PC-3 (cell line): Measurements from ENCODE around the gene AP5S1. TPM values are rescaled to one million over a fixed set of nuclear protein-coding genes. Genes with fewer than 3 reads are reported as not detected.

ENCODE experiments used
- ATAC-seq: fragments of 200-7000 bp; cut with Tn5 transposase; 2 replicates; pipeline ENCODE4 v1.9.1; 2020; ENCODE audit warnings: mild to moderate bottlenecking, moderate library complexity
- BruUV-seq: library from RNA; stranded (reverse); fragments of 400-500 nt; replicated peaks from 2 replicates; lab custom pipeline; 2021; lab: Mats Ljungman, UMichigan
- CTCF ChIA-PET: fragments of 300-600 bp; sonication (Branson Sonifier 250); formaldehyde crosslinking; loops from one replicate; lab custom pipeline; 2022; ENCODE audit warnings: antibody characterized with exemption; lab: Charles Lee
- POLR2A ChIA-PET: fragments of 300-600 bp; sonication (Branson Sonifier 250); formaldehyde crosslinking; loops from one replicate; lab custom pipeline; 2022; ENCODE audit warnings: antibody characterized with exemption; ENCODE audit not compliant: unreplicated experiment; lab: Charles Lee
- DNase-seq: peaks from one replicate; pipeline ENCODE4 v3.0.0-alpha.2; 2015
- H2AFZ ChIP-seq: fragments of 300-600 bp; sonication (generic); 2 replicates; pipeline ENCODE4 v1.6.0; 2016; ENCODE audit warnings: antibody characterized with exemption, low read length
- H3F3A ChIP-seq: fragments of 300-600 bp; sonication (generic); one replicate; pipeline ENCODE4 v1.6.0; 2017; ENCODE audit warnings: antibody characterized with exemption, low read length, control low read depth, mild to moderate bottlenecking; ENCODE audit not compliant: unreplicated experiment
- H3K27ac ChIP-seq: fragments of 300-600 bp; sonication (generic); 2 replicates; pipeline ENCODE4 v1.5.1; 2016; ENCODE audit warnings: mild to moderate bottlenecking, low read length
- H3K27me3 ChIP-seq: fragments of 300-600 bp; sonication (generic); 2 replicates; pipeline ENCODE4 v1.6.1; 2016; ENCODE audit warnings: low read length, mixed read lengths
- H3K36me3 ChIP-seq: fragments of 300-600 bp; sonication (generic); 2 replicates; pipeline ENCODE4 v1.6.1; 2016; ENCODE audit warnings: low read depth, mixed run types, low read length, mixed read lengths
- H3K4me1 ChIP-seq: fragments of 300-600 bp; sonication (generic); 2 replicates; pipeline ENCODE4 v1.5.1; 2016; ENCODE audit warnings: low read length; ENCODE audit not compliant: insufficient read depth
- H3K4me2 ChIP-seq: fragments of 300-600 bp; sonication (generic); 2 replicates; pipeline ENCODE4 v1.6.0; 2016; ENCODE audit warnings: low read length
- H3K4me3 ChIP-seq: fragments of 300-600 bp; sonication (generic); 2 replicates; pipeline ENCODE4 v1.5.1; 2016; ENCODE audit warnings: mild to moderate bottlenecking, low read length, mixed read lengths
- H3K79me2 ChIP-seq: fragments of 300-600 bp; sonication (generic); 2 replicates; pipeline ENCODE4 v1.6.1; 2017; ENCODE audit warnings: low read length, mixed read lengths
- H3K9ac ChIP-seq: fragments of 300-600 bp; sonication (generic); 2 replicates; pipeline ENCODE4 v1.6.0; 2016; ENCODE audit warnings: mild to moderate bottlenecking, low read length
- H3K9me2 ChIP-seq: fragments of 300-600 bp; sonication (generic); replicated peaks from 2 replicates; pipeline ENCODE4 v1.6.1; 2016; ENCODE audit warnings: mixed run types, low read length, mixed read lengths
- H3K9me3 ChIP-seq: fragments of 300-600 bp; sonication (generic); 2 replicates; pipeline ENCODE4 v1.6.1; 2016; ENCODE audit warnings: low read length, mixed read lengths
- H4K20me1 ChIP-seq: fragments of 300-600 bp; sonication (generic); 2 replicates; pipeline ENCODE4 v1.6.1; 2016; ENCODE audit warnings: low read length, mixed read lengths
- CTCF ChIP-seq: fragments of 300-600 bp; sonication (generic); conservative IDR thresholded peaks from 2 replicates; pipeline ENCODE4 v1.5.1; 2017; ENCODE audit warnings: antibody characterized with exemption, low read depth, mild to moderate bottlenecking, low read length
- EZH2 ChIP-seq: fragments of 300-600 bp; sonication (generic); IDR thresholded peaks from one replicate; pipeline ENCODE4 v1.6.1; 2017; ENCODE audit warnings: antibody characterized with exemption, mild to moderate bottlenecking, low read length; ENCODE audit not compliant: unreplicated experiment
- EZH2phosphoT487 ChIP-seq: fragments of 300-600 bp; sonication (generic); IDR thresholded peaks from 2 replicates; pipeline ENCODE4 v1.6.1; 2018; ENCODE audit warnings: mild to moderate bottlenecking, antibody characterized with exemption, low read length, borderline replicate concordance
- intact Hi-C: fragments of 100-400 bp; cut with micrococcal nuclease; formaldehyde crosslinking; loops from 2 replicates; pipeline ENCODE4 v1.9.0; 2023
- total RNA-seq: library from RNA; depleted of rRNA; stranded (reverse); fragments of >200 nt; gene quantifications from 2 replicates; pipeline ENCODE4 v1.2.3, GENCODE V29; 2014

AP5S1 gene
- total RNA-seq, 1 experiment from 2014 or later, result 31.4 TPM

GRCh38 chr20:3797592-3798372 is 22.6 kb upstream of the AP5S1 start:
- CTCF ChIA-PET, result interaction anchor here (0.6 kb wide), 1 partner anchor 52 kb away, joined by 5 read pairs; no protein-coding TSS in a partner anchor
- Histone ChIP-seq H3K27ac (peak overlapping the region; percentile 64), H2AFZ (no peak overlapping the region), H3K9me3 (no peaks in the 10 kb centered on the region), H3K4me2 (peak overlapping the region; percentile 98), H3K4me1 (peaks cover 26% of the 10 kb centered on the region), H3K9me2 (no peaks in the 10 kb centered on the region), H3K27me3 (no peaks in the 10 kb centered on the region), H3K79me2 (peaks cover 53% of the 10 kb centered on the region), H3K36me3 (peaks cover 49% of the 10 kb centered on the region), H3K9ac (peak overlapping the region; percentile 95), H3K4me3 (peak overlapping the region; percentile 99), H4K20me1 (no peaks in the 10 kb centered on the region), H3F3A (no peaks in the 10 kb centered on the region)
- intact Hi-C loops, result loop anchor here (2.0 kb wide), 1 partner anchor 23 kb away; the partner anchor contains the start of gene AP5S1
- POLR2A ChIA-PET, result no interaction called here
- BruUV-seq, result no TSS peak
- TF ChIP-seq CTCF (no peak), EZH2phosphoT487 (no peak), EZH2 (no peak)
- DNase-seq (peak; percentile 60), ATAC-seq (peak; percentile 20)

- TF ChIP-seq EZH2, result no peak
- TF ChIP-seq EZH2phosphoT487, result no peak
- no peak for TF ChIP-seq CTCF
- Histone ChIP-seq H3F3A (no peaks in the 10 kb centered on the region), H3K9me2 (no peaks in the 10 kb centered on the region), H3K27me3 (no peaks in the 10 kb centered on the region), H3K27ac (peak overlapping the region; percentile 64), H3K79me2 (peaks cover 53% of the 10 kb centered on the region), H4K20me1 (no peaks in the 10 kb centered on the region), H3K9me3 (no peaks in the 10 kb centered on the region), H3K4me1 (peaks cover 26% of the 10 kb centered on the region), H3K9ac (peak overlapping the region; percentile 95), H3K36me3 (peaks cover 55% of the 10 kb centered on the region), H2AFZ (no peak overlapping the region), H3K4me3 (peak overlapping the region; percentile 99; the same call in 1 of the 2 replicates), H3K4me2 (peak overlapping the region; percentile 98)
- DNase-seq, result no peak
- intact Hi-C loops, result no loop called here
- BruUV-seq, result no TSS peak
- POLR2A ChIA-PET, result no interaction called here
- CTCF ChIA-PET, result no interaction called here
- ATAC-seq, result no peak
Measured at GRCh38 chr20:3798373-3798768, 22.0 kb upstream of the AP5S1 start.

GRCh38 chr20:3798908-3799248 is 21.5 kb upstream of the AP5S1 start:
- ChIA-PET CTCF (no interaction called here), POLR2A (no interaction called here)
- Histone ChIP-seq H3K4me1 (peaks cover 26% of the 10 kb centered on the region), H3F3A (no peaks in the 10 kb centered on the region), H3K4me3 (0 out of 2 replicates have a peak overlapping the region, but pooled peaks have one; percentile 3), H3K27ac (no peak overlapping the region), H4K20me1 (no peaks in the 10 kb centered on the region), H3K9me2 (no peaks in the 10 kb centered on the region), H3K36me3 (peaks cover 60% of the 10 kb centered on the region), H3K79me2 (peaks cover 53% of the 10 kb centered on the region), H3K9ac (no peak overlapping the region), H3K27me3 (no peaks in the 10 kb centered on the region), H2AFZ (no peak overlapping the region), H3K4me2 (peak overlapping the region; percentile 98), H3K9me3 (no peaks in the 10 kb centered on the region)
- no peak for ATAC-seq
- no TSS peak for BruUV-seq
- DNase-seq, result no peak
- TF ChIP-seq EZH2 (no peak), CTCF (no peak), EZH2phosphoT487 (no peak)
- intact Hi-C loops, result no loop called here
